COLO668 (cell line): ENCODE results near the gene INPP4B.

Experiments used
- DNase-seq: peaks from one replicate; lab custom pipeline; 2025; ENCODE audit not compliant: unreplicated experiment; lab: John Stamatoyannopoulos, UW

INPP4B gene

DNA sequence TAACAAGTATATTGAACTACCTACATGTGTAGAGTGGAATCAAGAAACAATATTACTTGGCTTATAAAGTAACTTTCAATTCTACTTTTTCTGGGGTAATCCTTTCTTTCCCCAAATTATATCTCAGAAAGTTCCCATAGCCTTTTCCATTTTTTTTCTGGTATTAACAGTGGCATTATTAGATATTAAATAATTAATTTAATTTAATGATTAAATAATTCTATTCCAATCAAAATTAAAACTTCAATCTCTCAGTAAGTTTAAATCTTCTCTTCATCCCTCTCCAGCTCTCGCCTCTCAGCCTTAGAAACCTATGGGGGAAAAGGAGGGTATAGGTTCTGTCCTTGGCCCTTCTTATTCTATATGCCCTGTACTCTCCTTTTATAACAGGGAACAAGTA lies 262.4 kb downstream of the INPP4B start:
- no peak for DNase-seq

DNA sequence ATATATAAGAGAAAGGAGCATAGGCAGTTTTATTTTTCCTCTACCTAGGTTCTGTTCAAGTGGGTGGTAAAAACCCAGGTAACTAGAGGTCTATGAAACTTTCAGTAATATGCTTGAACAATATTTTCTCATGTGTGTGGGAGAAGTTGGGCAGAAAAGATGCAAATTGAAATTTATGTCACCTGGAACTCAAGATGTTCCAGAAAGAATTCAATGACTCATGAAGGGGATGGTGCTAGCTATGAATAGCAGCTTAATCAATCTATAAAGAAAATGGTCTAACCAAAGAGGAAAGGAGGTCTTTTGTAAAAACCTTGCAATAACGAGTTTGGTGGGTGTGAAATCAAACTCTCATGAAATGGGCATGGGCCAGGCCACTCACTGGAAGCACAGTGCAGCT lies 263.8 kb downstream of the INPP4B start:
- no peak for DNase-seq

DNA sequence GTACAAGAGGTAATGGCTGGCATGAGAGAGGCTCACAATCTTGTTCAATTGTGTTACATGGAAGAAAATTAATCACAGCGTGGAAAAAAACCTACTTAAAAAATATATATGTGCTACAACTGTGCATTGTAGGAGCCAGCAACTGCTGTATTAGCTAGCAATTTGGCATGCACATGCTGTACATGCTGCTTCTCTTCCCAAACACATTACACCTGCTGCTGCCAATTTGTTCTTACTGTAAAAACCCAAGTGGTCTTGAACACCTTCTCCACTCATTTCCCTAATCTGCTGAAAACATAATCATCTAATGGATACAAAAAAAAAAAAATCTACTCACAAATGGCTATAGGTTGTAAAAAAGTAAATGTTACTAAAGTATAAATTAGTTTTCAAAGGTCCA lies 264.2 kb downstream of the INPP4B start:
- DNase-seq: no peak

DNA sequence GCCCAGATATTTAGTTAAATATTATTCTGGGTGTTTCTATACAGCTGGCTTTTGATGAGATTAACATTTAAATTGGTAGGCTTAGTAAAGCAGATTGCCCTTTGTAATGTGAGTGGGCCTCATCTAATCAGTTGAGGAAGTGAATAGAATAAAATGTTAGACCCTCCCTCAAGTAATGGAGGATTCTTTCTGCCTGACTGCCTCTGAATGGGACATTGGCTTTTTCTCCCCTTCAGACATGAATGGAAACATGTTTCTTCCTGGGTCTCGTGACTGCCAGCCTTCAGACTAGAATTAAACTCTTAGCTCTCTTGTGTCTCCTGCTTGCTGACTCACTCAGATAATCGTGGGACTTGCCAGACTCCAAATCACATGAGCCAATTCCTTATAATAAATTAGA lies 266.7 kb downstream of the INPP4B start:
- DNase-seq: no peak

DNA sequence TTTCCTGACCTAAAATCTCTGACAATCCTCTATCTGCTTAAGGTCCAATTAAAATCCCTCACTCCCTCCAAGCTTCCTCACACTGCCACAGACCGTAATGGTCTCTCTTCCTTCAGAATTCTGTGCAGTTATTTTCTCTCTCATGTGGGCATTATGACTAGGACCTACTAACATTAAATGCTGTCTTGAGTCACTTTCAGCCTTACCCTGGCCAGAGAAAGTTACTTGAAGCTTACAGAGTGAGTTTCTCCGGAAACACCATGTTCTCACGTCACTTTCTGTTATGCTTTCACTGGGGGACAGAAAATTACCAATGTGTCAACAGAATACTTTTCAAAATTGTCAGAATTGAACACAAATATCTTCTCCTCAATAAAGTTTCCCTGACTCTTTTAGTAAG lies 271.8 kb downstream of the INPP4B start:
- no peak for DNase-seq

DNA sequence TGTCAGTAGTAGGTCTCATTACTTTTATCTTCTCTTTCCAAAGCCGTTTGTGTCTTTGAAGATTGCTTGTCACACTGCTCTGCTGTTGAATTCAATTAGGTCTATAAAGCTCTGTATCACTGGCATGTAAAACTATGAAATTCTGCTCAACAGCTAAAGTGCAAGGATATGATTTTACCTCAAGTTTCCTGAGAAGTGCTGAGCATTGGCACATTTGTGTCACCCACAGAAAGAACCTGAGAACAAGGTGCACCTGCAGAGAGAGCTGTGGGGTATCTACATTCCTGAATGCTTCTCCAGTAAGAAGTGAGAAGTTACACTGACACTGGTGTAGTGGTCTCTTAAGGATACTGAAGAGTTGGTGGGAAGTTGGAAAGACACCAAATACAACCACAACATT lies 274.0 kb downstream of the INPP4B start:
- no peak for DNase-seq

DNA sequence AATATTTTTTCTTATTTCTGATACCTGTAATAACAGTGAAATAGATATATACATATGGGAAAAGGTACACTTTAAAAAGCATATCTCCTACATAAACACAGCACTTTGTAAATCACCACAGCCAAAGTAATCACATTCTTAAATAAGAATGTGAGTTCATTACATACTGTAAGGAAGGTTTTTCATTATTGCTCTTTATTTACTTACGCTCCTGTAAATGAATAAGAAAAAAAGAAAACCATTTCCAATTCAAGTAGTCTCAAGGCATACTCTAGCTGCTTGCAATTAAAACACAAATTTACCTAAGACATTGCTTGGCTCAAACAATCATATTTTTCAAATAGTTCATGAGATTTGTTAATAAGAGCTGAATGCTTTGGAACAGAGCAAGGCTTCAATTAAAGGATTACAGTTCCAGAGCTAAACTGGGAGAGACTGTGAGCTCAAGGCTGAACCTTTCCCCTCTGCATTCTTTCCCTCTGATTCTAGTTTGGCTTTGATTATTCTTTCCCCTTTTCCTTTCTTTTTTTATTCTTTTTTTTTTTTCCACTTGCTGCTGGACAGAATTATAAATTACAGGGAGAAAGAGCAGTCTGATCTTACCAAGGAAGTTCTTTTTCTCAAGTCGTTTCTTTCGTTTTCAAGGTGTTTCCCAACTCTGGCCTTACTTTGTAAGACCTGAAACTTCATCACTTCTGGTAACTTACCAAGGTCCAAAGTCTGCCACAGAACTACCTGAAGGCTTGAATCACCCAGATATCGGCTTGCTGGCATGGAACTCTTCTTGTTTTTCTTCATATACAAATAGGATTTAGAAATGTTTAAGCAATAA lies 278.3 kb downstream of the INPP4B start:
- DNase-seq: no peak

DNA sequence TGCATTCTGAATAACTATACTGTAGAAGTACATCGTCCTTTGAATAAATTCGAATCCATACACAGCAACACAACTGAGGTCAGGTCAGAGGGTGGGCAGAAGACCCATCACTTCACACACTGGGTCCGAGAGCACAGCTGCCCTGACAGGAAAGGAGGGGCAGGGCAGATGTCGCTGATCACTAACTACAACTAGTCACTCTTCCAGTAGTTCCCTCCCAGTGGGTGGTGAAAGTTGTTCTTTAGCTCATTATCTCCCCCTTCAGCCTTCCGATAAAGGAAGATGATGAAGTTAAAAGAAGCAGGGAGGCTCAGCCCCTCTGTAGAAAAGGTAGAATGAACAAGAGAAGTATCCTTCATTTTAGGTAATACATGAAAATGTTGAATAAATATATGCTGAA lies 278.9 kb downstream of the INPP4B start:
- DNase-seq: no peak

DNA sequence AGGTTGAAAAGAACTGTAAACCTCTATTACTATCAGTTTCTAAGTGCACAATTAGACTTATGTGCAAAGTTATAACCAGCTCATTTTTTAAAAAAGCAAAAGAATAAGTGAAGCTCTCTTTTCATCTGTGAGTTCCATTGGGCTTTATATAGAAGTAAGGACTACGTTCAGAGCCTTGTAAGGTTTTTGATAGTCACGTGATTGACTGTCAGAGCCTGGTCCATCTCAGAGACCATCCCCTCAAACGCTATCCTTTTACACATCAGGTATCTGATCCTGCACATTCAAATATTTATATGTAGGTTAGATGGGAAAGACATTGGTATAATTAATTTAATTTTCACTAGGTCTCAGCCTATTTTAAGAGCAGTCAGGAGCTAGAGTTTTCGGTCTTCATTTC lies 279.3 kb downstream of the INPP4B start:
- no peak for DNase-seq

DNA sequence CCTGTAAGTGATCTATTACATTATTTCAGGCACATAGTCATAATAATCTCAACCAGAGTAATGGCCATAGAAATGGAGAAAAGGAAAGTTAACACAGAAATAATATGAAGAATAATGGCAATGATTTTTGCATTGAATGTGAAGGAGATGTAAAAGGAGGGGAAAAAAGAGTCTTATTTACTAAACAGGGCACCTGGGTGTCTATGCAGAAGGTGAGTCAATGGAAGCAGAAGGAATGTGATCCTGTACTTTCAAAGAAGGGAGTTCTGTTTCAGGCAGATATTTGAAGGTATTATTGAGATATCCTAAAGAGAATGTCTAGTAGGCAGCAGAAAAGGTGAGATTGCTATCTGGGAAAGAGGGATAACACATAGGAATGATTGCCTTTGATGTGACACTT lies 279.9 kb downstream of the INPP4B start:
- DNase-seq: no peak

DNA sequence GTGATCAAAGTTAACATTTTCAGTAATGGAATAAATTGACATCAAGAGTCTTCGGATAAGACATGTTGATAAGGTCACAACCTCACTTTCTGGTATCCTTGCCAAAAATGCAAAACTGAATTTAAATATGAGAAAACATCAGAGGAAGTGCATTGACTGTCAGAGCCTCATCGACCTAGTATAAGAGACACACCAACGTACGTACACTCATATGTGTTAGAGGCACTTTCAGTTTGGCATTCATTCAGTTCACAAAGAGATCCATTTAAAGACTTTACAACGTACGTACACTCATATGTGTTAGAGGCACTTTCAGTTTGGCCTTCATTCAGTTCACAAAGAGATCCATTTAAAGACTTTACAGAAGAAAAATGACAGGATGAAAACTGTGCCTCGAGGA lies 280.3 kb downstream of the INPP4B start:
- no peak for DNase-seq

DNA sequence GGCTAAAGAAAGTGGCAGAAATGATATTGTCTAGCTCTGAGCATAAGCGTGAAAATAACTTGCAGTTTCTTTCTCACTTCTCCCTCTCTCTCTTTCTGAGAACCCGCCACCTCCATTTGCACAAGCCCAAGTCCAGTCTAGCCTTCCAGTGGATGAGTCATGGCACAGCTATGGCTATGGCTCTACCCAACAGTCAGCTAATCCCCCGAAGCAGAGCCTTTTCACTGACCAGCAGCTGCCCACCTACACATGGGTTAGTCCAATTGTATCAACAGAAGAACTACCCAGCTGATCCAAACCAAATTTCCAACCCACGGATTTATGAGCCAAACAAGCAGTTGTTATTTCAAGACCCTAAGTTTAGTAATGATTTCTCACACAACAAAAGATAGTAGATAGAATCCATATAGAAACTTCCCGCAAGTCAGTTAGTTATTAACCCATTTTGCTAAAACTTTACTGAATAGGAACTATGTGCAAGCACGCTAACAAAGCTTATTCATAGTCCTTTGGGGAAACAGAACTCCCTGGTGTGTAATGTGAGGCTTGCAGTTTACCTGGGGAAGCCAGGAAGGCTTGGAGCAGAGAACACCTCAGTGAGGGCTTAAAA lies 282.3 kb downstream of the INPP4B start:
- no peak for DNase-seq

DNA sequence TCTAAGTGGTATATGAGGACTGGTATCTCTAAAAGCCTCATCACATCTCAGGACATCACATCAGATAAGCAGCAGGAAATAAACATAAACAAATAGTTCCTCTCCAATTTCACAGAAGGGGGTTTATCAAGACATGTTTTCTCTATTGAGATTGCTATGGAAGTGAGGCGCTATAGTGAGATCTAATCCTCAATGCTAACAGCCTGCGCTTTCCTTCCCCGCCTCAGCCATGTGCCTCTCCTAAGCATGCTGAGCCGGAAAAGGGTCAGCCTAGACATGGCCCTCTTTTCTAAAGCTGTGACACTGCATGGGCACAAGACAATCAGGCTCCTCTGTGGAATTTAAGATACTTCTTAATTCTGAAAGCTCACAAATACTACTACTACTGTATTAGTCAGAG lies 286.1 kb downstream of the INPP4B start:
- no peak for DNase-seq

DNA sequence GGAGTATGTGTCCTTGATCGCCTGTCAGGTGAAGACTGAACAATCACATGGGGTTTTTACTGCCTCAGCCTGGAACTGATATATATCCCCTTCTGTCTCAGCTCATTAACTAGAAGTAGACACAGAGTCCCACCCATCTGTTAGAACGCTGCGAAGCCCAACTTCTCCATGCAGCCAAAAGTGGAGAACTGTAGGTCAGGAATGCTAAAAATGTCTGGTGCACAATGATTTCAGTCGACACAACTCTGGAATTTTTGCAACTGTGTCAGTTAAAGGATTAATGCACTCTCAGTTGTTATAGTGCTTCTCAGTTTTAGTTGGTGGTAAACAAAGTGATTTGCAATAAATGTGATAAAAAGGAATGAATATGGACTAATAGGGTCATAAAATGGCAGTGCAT lies 287.2 kb downstream of the INPP4B start:
- DNase-seq: no peak

DNA sequence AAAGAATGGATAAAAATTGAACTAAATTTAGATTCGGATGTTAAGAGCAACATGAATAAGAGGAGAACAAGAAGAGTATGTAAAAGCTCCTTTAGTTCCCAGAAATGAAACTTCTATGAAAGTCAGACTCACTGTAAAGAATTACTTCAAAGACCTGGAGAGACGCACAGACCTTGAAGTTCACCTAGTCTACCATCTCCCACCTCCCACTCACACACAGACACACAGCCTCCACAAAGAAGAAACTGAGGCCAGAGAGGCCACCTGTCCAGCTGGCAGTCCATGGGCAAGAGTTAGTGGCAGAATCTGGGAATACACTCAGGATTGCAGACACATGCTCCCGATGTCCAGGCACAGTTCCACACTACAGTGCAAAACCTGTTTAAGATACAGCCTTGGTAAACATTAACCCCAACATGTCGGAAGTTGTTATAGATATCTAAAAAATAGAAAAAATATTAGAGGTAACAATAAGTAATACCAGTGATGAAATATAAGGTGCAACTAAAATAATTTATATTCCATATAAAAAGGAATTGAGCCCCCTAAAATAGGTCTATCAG lies 288.8 kb downstream of the INPP4B start:
- DNase-seq: no peak

DNA sequence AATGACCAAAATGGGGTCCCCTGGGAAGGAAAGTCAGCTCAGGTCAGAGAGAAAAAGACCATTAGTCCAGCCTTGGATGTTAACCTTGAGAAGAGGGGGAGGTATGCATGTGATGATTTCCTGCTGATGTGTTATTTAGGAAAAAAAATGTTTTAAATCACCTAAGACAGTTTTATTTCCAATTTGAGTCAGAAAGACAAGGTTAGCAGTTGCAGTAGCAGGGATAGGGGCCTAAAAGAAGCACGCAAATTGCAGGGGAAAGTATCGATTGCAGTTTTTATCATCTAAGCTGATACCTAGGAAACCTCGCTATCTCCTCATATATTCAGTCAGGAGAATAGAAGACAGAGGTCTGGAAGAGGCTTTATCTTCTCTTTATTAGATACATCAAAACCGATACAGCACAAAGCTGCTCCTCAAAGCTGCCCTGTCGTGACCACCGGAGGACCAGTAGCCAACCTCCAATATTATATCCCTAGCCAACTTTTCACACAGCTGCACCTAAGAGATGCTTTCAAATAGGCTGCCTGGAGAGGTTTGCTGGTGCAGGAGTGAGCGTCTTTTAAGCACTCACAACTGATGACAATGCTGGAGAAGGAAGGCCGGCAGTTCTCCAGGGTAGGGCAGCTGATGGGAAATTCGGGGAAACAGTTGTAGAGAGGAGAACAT lies 289.4 kb downstream of the INPP4B start:
- DNase-seq: no peak

DNA sequence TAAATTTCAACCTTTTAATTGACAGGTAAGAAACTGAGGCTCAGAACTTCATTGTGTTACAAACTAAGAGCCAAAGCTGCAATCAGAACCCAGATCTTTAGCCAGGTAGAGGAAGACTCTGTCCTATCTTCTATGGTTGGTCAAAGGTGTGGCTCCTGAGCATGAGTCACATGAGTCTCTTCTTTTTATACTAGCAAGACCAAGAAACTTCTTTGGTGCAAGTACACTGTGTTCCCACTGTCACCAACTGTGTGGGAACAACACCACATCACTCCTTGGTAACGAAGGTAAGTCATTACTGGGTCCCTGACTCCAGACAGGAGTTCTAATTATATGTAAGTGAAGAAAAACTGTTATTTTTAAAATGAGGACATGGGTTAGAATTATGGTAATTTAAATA lies 290.1 kb downstream of the INPP4B start:
- no peak for DNase-seq

DNA sequence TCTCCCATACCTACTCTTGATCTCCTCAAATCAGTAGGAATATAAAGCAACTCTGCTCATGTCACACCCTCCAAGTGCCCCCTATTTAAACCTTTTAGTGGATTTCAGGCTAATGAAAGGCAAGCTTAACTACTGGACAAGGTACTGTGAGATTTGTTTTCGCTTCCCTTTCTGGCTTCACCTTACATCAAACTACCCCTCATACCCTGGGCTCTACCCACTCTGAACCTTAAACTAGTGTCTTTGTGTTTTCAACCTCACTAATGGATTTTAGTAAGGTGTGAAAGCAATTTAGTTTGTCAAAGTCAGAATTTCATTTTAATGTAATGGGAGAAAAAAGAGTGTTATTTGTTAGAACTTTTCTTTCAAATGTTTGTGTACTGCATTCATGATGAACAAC lies 291.7 kb downstream of the INPP4B start:
- DNase-seq: no peak

DNA sequence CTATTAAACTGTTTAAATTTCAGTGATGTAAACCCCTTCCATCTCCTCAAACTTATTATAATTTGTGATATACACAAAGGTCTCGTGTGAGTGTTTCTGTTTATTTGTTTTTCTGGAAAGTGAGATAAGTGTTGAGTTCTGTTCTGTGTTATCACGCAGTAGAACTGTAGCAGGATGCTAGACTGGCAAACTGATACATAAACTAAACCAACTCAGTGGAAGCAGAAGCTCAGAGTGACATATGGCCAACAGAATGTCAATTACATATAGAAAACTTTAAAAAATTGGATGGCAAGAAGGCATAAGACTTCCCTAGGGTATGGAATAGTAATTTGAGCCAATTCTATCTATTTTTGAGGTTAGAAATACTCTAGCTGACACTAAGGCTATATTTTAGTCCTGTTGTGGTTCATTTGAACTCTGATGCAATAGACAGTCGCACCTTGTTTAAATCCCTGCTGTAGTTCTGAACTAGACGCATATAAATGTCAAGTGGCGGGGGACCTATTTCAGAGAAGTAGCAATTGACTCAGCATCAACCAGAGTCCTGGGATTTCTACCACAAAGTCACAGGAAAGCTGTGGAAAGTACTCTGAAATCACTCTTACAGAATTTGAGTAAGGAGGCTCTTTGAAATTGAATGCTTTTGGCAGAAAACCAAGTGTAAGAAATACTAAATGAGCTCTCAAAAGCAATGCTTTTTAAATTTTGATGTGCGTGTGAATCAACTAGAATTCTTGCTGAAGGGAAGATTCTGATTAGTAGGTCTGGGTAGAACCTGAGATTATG lies 294.4 kb downstream of the INPP4B start:
- no peak for DNase-seq

DNA sequence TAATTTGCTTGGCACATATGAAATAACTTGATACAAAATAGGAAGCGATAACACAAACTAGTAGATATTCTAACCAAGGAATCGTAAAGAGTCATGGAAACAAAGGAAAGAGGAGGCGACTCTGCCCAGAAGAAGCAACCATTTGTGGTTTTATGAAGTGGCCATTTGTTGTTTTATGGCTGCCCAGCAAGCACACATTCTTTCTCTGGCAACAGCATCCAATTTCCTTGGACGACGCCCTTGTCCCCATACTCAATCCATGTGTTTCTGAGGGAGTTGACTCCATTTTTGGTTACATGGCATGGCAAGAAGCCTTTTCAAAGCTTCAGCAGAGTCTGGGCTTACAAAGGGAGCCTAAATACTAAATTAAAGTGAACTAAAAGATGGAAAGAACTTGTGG lies 295.1 kb downstream of the INPP4B start:
- peak; percentile 14 for DNase-seq
